ENCODE results near the gene CSH1.

The CSH1 gene

DNA sequence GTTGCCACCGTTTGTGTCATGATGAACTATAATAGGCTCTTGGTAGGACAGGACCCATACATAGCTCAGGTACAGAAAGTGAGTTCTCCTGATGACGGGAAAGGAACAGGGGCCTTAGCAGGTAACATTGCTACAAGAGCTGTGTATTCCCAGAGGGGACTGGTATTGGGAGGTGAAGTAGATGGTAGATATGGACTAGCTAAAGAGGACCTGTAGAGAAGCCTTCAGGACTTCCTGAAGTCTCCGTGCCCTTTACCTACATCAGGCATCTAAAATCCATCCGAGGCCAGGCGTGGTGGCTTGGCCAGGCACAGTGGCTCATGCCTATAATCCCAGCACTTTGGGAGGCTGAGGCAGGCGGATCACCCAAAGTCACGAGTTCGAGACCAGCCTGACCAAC lies 41.2 kb downstream of the CSH1 start:
- DNase-seq = no peak

DNA sequence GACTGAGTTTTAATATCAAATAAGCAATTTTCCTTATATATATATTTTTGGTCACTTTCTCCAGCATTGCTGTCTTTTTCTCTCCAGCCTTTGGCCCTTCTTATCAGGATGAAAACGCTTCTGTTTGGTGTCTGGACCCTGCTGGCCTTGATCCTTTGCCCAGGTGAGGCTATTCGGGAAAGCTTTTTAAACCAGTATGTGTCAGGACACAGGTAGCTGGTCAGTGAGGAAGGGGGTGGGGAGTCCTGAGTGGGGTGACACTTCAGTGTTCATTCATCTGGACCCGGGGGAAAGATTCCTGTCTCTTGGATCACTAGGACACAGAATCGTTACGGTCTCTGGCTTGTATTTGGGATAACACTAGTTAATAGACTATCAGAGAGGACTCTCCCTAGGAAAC lies 41.7 kb downstream of the CSH1 start:
- DNase-seq = no peak

DNA sequence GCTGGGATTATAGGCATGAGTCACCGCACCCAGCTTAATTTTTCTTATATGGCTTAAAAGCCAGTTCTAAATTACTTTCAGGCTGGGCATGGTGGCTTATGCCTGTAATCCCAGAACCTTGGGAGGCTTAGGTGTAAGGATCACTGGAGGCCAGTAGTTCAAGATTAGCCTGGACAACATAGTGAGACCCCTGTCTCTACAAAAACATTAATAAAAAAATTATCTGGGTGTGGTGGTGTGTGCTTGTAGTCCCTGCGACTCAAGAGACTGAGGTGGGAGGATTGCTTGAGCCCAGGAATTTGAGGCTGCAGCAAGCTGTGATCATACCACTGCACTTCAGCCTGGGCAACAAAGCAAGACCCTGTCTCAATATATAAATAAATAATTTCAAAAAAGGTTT lies 43.1 kb downstream of the CSH1 start:
- no peak for DNase-seq

DNA sequence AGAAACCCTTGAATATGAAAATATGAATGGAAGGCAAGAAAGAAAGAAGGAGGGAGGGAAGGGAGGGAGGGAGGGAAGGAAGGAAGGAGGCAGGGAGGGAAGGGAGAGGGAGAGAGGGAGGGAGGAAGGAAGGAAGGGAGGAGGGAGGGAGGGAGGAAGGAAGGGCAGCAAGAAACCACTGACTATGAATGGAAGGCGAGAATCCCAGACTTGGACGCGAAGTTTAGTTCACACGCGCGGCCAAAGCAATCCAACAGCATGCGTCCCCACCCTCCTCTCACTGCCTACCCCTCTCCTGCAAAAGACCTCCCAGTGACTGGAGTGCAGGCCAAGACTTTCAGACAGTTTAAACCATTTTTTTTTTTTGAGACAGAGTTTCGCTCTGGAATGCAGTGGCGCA lies 46.0 kb downstream of the CSH1 start:
- DNase-seq = no peak

DNA sequence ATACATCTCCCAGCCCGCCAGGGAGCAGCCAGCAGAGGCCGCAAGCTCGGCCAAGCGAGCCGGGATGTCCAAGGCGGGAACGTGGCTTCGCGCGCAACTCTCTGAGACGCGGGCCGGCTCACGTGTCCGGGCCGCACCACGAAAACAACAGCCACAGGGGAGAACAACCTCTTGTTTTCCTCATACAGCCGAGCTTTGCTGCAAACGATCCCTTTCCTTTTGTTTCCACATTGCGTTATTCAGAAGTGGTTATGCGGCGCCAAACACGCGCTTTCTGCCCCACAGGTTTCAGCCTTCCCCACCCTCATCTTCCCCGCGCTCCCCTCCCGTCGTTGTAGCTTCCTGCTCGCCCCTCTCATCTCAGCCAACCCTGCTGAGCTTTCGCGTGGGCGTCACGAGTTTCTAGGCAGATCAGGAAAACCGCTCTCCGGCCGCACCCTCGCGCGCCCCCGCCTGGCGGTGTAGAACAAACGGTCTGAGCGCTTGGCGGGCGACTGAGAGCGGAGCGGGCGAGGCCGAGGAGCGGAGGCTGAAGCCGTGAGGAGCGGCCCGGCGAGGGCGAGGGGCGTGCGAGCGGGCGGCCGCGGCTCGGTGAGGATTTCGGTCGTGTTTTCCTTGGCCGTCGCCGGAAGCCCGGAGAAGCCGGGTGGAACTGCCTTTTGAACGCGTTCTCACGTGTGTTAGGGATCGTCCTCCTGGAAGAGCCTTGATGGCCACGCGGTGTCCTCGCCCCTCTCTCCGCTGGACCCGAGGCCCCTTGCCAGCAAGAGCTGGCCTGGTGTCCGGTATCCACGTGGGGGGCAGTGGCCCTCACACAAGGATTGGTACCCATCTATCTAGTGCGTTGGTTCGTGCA lies 47.3 kb downstream of the CSH1 start:
- peak; percentile 68 to 90 for DNase-seq

DNA sequence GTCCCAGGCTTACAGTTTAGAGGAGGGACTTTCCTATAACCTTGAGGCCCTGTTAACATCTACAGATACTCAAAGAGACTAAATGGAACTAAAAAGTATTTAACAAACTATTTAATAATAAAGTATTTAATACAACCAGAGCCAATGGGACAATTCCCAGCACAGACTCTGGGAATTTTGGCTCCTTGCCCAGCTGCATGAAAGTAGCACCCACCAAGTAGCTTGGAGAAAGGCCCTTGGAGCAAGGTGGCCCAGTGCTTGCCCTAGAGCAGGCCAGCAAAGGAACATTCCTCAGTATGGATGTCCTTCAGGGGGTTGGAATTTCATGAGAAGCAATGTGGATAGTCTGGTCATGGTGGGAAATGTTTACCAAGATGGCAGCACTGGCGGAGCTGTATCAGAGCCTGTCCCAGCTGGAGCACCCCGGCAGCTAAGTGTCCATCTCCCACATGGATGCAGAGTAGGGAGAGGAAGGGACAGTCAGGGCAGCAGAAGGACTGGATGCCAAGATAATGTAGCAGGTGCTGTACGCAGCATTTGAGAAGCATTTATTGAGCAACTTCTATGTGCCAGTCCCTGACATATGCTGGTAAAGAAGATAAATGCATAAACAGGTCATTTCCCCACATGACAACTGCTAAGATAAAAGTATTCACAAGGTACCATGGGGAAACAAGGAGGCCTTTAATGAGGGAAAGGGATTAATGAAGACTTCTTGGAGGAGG lies 48.7 kb downstream of the CSH1 start:
- DNase-seq = no peak

DNA sequence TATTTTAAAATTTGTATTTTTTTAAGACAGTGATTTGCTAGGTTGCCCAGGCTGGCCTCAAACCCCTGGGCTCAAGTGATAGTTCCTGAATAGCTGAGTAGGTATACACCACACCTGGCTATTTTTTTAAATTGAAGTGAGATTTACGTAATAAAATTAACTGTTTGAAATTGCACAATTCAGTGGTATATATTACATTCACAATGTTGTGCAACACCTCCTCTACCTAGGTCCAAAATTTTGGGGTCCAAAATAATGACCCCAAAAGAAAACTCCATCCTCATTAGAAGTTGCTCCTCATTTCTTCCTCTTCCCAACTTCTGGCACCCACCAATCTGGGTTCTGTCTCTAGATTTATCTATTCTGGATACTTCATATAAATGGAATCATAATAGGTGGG lies 50.9 kb downstream of the CSH1 start:
- no peak for DNase-seq

Measured in bone marrow (tissue), 2 donors.